GM23248 (cell line): Measurements from ENCODE around the gene SUN1. TPM values are rescaled to one million over a fixed set of nuclear protein-coding genes. Genes with fewer than 3 reads are reported as not detected.
"Not testable (repeated sequence)": the region's sequence is repeated elsewhere in the genome, so short reads cannot be mapped to it uniquely, and the experiment has no call there.

Experiments used
- DNase-seq: peaks from one replicate; pipeline ENCODE4 v3.0.0-alpha.2; 2015
- H2AFZ ChIP-seq: fragments of 200-600 bp; sonication (generic); 2 replicates; pipeline ENCODE4 v1.6.1; 2016; ENCODE audit warnings: antibody characterized with exemption
- H3F3A ChIP-seq: fragments of 200-600 bp; sonication (generic); 2 replicates; pipeline ENCODE4 v1.6.1; 2016; ENCODE audit warnings: mild to moderate bottlenecking, antibody characterized with exemption, mixed run types; ENCODE audit not compliant: insufficient read depth
- H3K27ac ChIP-seq: fragments of 200-600 bp; sonication (generic); 2 replicates; pipeline ENCODE4 v1.5.1; 2016; ENCODE audit warnings: mild to moderate bottlenecking
- H3K27me3 ChIP-seq: fragments of 200-600 bp; sonication (generic); replicated peaks from 2 replicates; pipeline ENCODE4 v1.6.1; 2016; ENCODE audit warnings: mild to moderate bottlenecking; ENCODE audit not compliant: insufficient read depth
- H3K36me3 ChIP-seq: fragments of 200-600 bp; sonication (generic); 2 replicates; pipeline ENCODE4 v1.6.1; 2016; ENCODE audit warnings: low read depth, mild to moderate bottlenecking
- H3K4me1 ChIP-seq: fragments of 200-600 bp; sonication (generic); 2 replicates; pipeline ENCODE4 v1.6.1; 2016; ENCODE audit warnings: mild to moderate bottlenecking; ENCODE audit not compliant: insufficient read depth
- H3K4me2 ChIP-seq: fragments of 200-600 bp; sonication (generic); one replicate; pipeline ENCODE4 v1.6.1; 2016; ENCODE audit warnings: mild to moderate bottlenecking; ENCODE audit not compliant: unreplicated experiment
- H3K4me3 ChIP-seq: fragments of 200-600 bp; sonication (generic); 2 replicates; pipeline ENCODE4 v1.5.1; 2016; ENCODE audit warnings: mild to moderate bottlenecking
- H3K79me2 ChIP-seq: fragments of 200-600 bp; sonication (generic); 2 replicates; pipeline ENCODE4 v1.6.1; 2016; ENCODE audit warnings: mild to moderate bottlenecking; ENCODE audit not compliant: insufficient read depth
- H3K9ac ChIP-seq: fragments of 200-600 bp; sonication (generic); 2 replicates; pipeline ENCODE4 v1.6.1; 2016; ENCODE audit warnings: mild to moderate bottlenecking
- H3K9me2 ChIP-seq: fragments of 200-600 bp; sonication (generic); 2 replicates; pipeline ENCODE4 v1.6.1; 2016; ENCODE audit warnings: mixed run types, mild to moderate bottlenecking, moderate library complexity; ENCODE audit not compliant: insufficient read depth
- H3K9me3 ChIP-seq: fragments of 200-600 bp; sonication (generic); one replicate; pipeline ENCODE4 v1.6.1; 2017; ENCODE audit warnings: low read depth
- H4K20me1 ChIP-seq: fragments of 200-600 bp; sonication (generic); 2 replicates; pipeline ENCODE4 v1.6.0; 2016; ENCODE audit not compliant: insufficient read depth
- EZH2 ChIP-seq: fragments of 200-600 bp; sonication (generic); IDR thresholded peaks from 2 replicates; pipeline ENCODE4 v1.6.1; 2018; ENCODE audit warnings: antibody characterized with exemption, mild to moderate bottlenecking; ENCODE audit not compliant: insufficient read depth, poor library complexity, severe bottlenecking
- EZH2phosphoT487 ChIP-seq: fragments of 200-600 bp; sonication (generic); IDR thresholded peaks from 2 replicates; pipeline ENCODE4 v1.6.1; 2018; ENCODE audit warnings: antibody characterized with exemption, moderate library complexity, mild to moderate bottlenecking, low read depth; ENCODE audit not compliant: insufficient read depth
- WGBS, 2 experiments: methylation state at CpG; one replicate each; pipeline ENCODE4 v1.1.6; 2015 to 2017; ENCODE audit warnings: low lambda C conversion rate in 2 of 2, low coverage in 1 of 2; ENCODE audit errors: missing lambda C conversion rate in 2 of 2; 5-methylcytosine and 5-hydroxymethylcytosine counted together
- in situ Hi-C: fragments of 300-500 bp; cut with MboI; formaldehyde crosslinking; loops from 2 replicates; pipeline ENCODE4 v1.15.0; 2020
- polyA plus RNA-seq: library from polyadenylated mRNA; unstranded; fragments of >200 nt; fragmentation: Nextera tagmentation; extraction: Ambion mirVana; gene quantifications from 2 replicates; pipeline ENCODE4 v1.2.1, GENCODE V29; 2016
- total RNA-seq: library from RNA; depleted of rRNA; stranded (reverse); fragments of >200 nt; shearing (Covaris generic); gene quantifications from 2 replicates; pipeline ENCODE4 v1.2.3, GENCODE V29; 2014

Gene SUN1
- total and polyA plus RNA-seq, 2 experiments from 2014 or later = 74.0 to 104 TPM

- Histone ChIP-seq H3K27ac (no peak overlapping the region), H4K20me1 (no peaks in the 10 kb centered on the region), H3K4me2 (no peak overlapping the region), H2AFZ (no peak overlapping the region), H3K27me3 (no peaks in the 10 kb centered on the region), H3K9ac (no peak overlapping the region), H3K36me3 (peaks cover 31% of the 10 kb centered on the region; the same call in 1 of the 2 replicates), H3K4me3 (no peak overlapping the region), H3K4me1 (no peaks in the 10 kb centered on the region), H3K9me3 (no peaks in the 10 kb centered on the region), H3F3A (no peaks in the 10 kb centered on the region), H3K79me2 (peaks cover 20% of the 10 kb centered on the region; the same call in 1 of the 2 replicates), H3K9me2 (no peaks in the 10 kb centered on the region)
- TF ChIP-seq EZH2phosphoT487 = no peak
- TF ChIP-seq EZH2 = no peak
- no peak for DNase-seq
- WGBS, 2 experiments = 92% methylated on average over 15 of the region's 15 CpGs
- in situ Hi-C loops = no loop called here
These were observed 12.2 kb downstream of the SUN1 start for GRCh38 chr7:844514-844913.

DNA sequence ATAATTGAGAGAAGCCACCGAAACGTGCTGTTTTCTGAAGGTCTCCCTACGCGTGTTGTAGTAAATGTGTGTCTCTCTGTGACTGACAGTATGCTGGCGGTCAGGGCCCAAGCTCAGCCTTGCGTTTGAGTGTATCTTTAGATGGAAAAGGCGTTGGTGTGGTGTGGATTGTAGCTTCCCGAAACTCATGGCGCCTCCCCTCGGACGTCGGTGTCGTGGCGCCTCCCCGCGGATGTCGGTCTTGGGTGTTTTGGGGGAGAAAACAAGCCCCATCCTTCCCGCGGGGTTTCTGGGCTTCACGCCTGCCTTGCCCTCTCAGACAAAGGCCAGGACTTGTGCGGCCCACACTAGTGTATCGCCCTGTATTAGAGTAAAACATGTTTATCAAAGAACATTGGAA, 12.8 kb downstream of the SUN1 start:
- Histone ChIP-seq H3K4me3 (no peak overlapping the region), H3K4me1 (no peaks in the 10 kb centered on the region), H4K20me1 (no peaks in the 10 kb centered on the region), H3K79me2 (peaks cover 20% of the 10 kb centered on the region; the same call in 1 of the 2 replicates), H3K36me3 (peaks cover 36% of the 10 kb centered on the region; the same call in 1 of the 2 replicates), H2AFZ (no peak overlapping the region), H3K27me3 (no peaks in the 10 kb centered on the region), H3K9ac (no peak overlapping the region), H3K4me2 (no peak overlapping the region), H3K9me2 (no peaks in the 10 kb centered on the region), H3K9me3 (no peaks in the 10 kb centered on the region), H3K27ac (no peak overlapping the region), H3F3A (no peaks in the 10 kb centered on the region)
- DNase-seq = no peak
- 92 to 95% methylated on average over 22 of the region's 22 CpGs for WGBS, 2 experiments
- in situ Hi-C loops = no loop called here
- no peak for TF ChIP-seq EZH2
- no peak for TF ChIP-seq EZH2phosphoT487

- no peak for DNase-seq
- peaks cover 36% of the 10 kb centered on the region; the same call in 1 of the 2 replicates for H3K36me3 ChIP-seq
- no peak for TF ChIP-seq EZH2
- TF ChIP-seq EZH2phosphoT487 = no peak
- no peaks in the 10 kb centered on the region for H3K9me3 ChIP-seq
- H4K20me1 ChIP-seq = no peaks in the 10 kb centered on the region
- no peak overlapping the region for H3K4me2 ChIP-seq
- H3F3A ChIP-seq = no peaks in the 10 kb centered on the region
- no peaks in the 10 kb centered on the region for H3K4me1 ChIP-seq
- no peak overlapping the region for H3K4me3 ChIP-seq
- H3K9ac ChIP-seq = no peak overlapping the region
- H3K79me2 ChIP-seq = peaks cover 20% of the 10 kb centered on the region; the same call in 1 of the 2 replicates
- no peaks in the 10 kb centered on the region for H3K27me3 ChIP-seq
- 97% methylated on average over 11 of the region's 11 CpGs for WGBS, 2 experiments
- H3K27ac ChIP-seq = no peak overlapping the region
- no peak overlapping the region for H2AFZ ChIP-seq
- in situ Hi-C loops = no loop called here
- H3K9me2 ChIP-seq = no peaks in the 10 kb centered on the region
These were observed 13.5 kb downstream of the SUN1 start for GRCh38 chr7:845731-846130.

- 97 to 100% methylated on average over 7 to 30 of the region's 37 CpGs for WGBS, 2 experiments
These were observed 14.8 kb downstream of the SUN1 start for GRCh38 chr7:846958-847650.

GRCh38 chr7:847728-848127, 15.5 kb downstream of the SUN1 start:
- H3K4me3 ChIP-seq, H3K9me2 ChIP-seq, H3K27me3 ChIP-seq, H3K4me2 ChIP-seq, in situ Hi-C loops, H3F3A ChIP-seq, H3K9ac ChIP-seq, H3K4me1 ChIP-seq, H3K27ac ChIP-seq, H4K20me1 ChIP-seq, H2AFZ ChIP-seq, DNase-seq, H3K9me3 ChIP-seq: not testable (repeated sequence)
- peaks cover 31% of the 10 kb centered on the region; the same call in 1 of the 2 replicates for H3K36me3 ChIP-seq
- 91 to 96% methylated on average over 5 to 24 of the region's 28 CpGs for WGBS, 2 experiments
- H3K79me2 ChIP-seq = peaks cover 18% of the 10 kb centered on the region; the same call in 1 of the 2 replicates

More at GRCh38 chr7:846958-847650, 14.8 kb downstream of the SUN1 start:
- DNase-seq, H3K27ac ChIP-seq, H3K9ac ChIP-seq, H3F3A ChIP-seq, H3K4me2 ChIP-seq, H2AFZ ChIP-seq, in situ Hi-C loops, H3K9me2 ChIP-seq, H4K20me1 ChIP-seq, H3K27me3 ChIP-seq, H3K4me3 ChIP-seq, H3K9me3 ChIP-seq, H3K4me1 ChIP-seq: not testable (repeated sequence)
- Histone ChIP-seq H3K36me3 (peaks cover 31% of the 10 kb centered on the region; the same call in 1 of the 2 replicates), H3K79me2 (peaks cover 18% of the 10 kb centered on the region; the same call in 1 of the 2 replicates)
